ENCODE measurements around the gene TMEM203. TPM values are rescaled to one million over a fixed set of nuclear protein-coding genes. Genes with fewer than 3 reads are reported as not detected.

The TMEM203 gene
- total RNA-seq, 1 experiment from 2014 or later: 50.6 TPM

DNA sequence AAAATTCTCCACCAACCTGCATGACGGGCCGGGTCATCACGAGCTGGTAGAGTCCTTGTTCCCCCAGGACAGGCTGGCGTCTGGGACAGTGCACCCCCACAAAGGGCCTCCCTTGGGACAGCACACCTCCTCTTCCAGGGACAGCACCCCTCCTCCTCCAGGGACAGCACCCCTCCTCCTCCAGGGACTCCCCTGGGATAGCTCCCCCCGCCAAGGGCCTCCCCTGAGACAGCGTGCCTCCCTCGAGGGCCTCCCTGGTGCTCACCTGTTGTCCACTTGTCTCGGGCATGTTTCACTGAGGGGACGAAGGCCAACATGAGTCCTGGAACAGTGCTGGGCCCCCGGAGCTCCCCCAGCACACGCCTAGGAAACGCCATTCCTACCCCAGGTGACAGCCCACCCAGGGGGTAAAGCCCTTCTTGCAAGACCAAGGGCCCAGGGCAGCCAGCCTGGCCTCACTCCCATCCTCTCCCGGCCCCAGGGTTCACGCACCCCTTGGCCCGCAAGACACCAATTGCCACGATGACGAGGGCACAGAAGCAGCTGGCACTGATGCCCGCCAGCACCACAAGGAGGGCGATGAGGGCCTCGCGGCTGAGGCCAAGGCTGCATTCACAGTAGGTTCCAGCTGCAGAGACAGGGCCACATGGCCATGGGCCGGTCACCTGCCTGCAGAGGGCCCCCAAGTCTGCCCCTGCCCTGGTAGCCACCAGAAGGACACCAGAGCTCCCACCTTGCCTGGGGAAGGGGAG lies 34.1 kb downstream of the TMEM203 start:
- DNase-seq (ENCODE audit: low spot score) (no peak), ATAC-seq (no peak)
- Mint-ChIP-seq H3K27ac (no peak overlapping the region), H3K36me3 (no peaks in the 10 kb centered on the region), H3K9me3 (no peaks in the 10 kb centered on the region), H3K4me1 (peaks cover 6% of the 10 kb centered on the region), H3K4me3 (no peak overlapping the region), H3K27me3 (ENCODE audit: low read depth) (peaks cover 45% of the 10 kb centered on the region)
- no peak for TF ChIP-seq ZNF423 (CRISPR knock-in tag; IDR thresholded peaks at IDR 0.05)
- no peak for TF ChIP-seq ATF1 (CRISPR knock-in tag; IDR thresholded peaks at IDR 0.05)
- TF ChIP-seq NFE2L1 (CRISPR knock-in tag; IDR thresholded peaks at IDR 0.05): no peak
- TF ChIP-seq, protein P1, sequence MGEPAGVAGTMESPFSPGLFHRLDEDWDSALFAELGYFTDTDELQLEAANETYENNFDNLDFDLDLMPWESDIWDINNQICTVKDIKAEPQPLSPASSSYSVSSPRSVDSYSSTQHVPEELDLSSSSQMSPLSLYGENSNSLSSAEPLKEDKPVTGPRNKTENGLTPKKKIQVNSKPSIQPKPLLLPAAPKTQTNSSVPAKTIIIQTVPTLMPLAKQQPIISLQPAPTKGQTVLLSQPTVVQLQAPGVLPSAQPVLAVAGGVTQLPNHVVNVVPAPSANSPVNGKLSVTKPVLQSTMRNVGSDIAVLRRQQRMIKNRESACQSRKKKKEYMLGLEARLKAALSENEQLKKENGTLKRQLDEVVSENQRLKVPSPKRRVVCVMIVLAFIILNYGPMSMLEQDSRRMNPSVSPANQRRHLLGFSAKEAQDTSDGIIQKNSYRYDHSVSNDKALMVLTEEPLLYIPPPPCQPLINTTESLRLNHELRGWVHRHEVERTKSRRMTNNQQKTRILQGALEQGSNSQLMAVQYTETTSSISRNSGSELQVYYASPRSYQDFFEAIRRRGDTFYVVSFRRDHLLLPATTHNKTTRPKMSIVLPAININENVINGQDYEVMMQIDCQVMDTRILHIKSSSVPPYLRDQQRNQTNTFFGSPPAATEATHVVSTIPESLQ (CRISPR knock-in tag; IDR thresholded peaks at IDR 0.05): no peak
- TF ChIP-seq, protein P2, sequence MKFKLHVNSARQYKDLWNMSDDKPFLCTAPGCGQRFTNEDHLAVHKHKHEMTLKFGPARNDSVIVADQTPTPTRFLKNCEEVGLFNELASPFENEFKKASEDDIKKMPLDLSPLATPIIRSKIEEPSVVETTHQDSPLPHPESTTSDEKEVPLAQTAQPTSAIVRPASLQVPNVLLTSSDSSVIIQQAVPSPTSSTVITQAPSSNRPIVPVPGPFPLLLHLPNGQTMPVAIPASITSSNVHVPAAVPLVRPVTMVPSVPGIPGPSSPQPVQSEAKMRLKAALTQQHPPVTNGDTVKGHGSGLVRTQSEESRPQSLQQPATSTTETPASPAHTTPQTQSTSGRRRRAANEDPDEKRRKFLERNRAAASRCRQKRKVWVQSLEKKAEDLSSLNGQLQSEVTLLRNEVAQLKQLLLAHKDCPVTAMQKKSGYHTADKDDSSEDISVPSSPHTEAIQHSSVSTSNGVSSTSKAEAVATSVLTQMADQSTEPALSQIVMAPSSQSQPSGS (CRISPR knock-in tag; IDR thresholded peaks at IDR 0.05; ENCODE audit: borderline replicate concordance, low read depth): no peak
- TF ChIP-seq, protein P3, sequence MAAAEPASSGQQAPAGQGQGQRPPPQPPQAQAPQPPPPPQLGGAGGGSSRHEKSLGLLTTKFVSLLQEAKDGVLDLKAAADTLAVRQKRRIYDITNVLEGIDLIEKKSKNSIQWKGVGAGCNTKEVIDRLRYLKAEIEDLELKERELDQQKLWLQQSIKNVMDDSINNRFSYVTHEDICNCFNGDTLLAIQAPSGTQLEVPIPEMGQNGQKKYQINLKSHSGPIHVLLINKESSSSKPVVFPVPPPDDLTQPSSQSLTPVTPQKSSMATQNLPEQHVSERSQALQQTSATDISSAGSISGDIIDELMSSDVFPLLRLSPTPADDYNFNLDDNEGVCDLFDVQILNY (CRISPR knock-in tag; IDR thresholded peaks at IDR 0.05): no peak
- no peak for TF ChIP-seq CBFB (CRISPR knock-in tag; IDR thresholded peaks at IDR 0.05; ENCODE audit: low read depth)
- no peak for TF ChIP-seq JUN (CRISPR knock-in tag; IDR thresholded peaks at IDR 0.05)
- no peak for TF ChIP-seq NR3C1 (CRISPR knock-in tag; conservative IDR thresholded peaks at IDR 0.05; ENCODE audit: low read depth)
- no peak for TF ChIP-seq ZNF263 (CRISPR knock-in tag; IDR thresholded peaks at IDR 0.05; ENCODE audit: low read depth)
- TF ChIP-seq, protein P4, sequence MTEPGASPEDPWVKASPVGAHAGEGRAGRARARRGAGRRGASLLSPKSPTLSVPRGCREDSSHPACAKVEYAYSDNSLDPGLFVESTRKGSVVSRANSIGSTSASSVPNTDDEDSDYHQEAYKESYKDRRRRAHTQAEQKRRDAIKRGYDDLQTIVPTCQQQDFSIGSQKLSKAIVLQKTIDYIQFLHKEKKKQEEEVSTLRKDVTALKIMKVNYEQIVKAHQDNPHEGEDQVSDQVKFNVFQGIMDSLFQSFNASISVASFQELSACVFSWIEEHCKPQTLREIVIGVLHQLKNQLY (CRISPR knock-in tag; IDR thresholded peaks at IDR 0.05): no peak
- TF ChIP-seq FOXJ3 (CRISPR knock-in tag; IDR thresholded peaks at IDR 0.05; ENCODE audit: borderline replicate concordance): no peak
- CTCF ChIA-PET: interaction anchor here (0.9 to 2.3 kb wide), 6 partner anchors 18 to 125 kb away, joined by 3 to 17 read pairs (median 4); partner anchors contain the start of gene TOR4A
- POLR2A ChIA-PET: interaction anchor here (0.6 to 1.0 kb wide), 2 partner anchors 21 to 302 kb away, joined by 3 read pairs; no protein-coding TSS in a partner anchor

DNA sequence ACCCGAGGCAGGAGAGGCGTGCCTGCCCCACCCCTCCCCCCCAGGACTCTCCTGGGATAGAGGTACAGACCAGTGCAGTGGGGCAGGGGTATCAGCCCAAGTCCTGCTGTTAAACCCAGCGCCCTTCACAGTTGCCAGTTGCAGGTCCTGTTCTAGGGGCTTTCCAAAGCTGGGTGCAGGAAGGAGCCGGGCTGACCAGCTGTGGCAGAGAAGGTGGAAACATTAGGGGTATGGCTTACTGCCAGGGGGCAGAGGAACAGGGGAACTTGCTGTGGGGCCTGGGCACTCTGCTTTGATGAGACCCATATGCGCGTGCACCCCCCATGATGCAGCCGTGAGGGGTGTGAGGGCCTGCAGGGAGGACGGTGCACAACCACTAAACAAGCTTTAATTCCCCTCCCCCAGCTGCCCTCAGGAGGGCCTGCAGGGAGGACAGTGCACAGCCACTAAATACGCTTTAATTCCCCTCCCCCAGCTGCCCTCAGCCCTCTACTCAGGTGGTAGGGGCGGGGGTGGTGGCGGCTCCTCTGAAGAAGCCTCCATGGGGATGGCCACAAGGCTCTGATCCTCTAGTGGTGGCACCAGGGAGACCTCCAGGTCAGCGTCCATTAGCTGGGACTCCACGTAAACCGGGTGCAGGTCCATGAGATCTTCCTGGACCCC lies 34.8 kb downstream of the TMEM203 start:
- TF ChIP-seq, protein P5, sequence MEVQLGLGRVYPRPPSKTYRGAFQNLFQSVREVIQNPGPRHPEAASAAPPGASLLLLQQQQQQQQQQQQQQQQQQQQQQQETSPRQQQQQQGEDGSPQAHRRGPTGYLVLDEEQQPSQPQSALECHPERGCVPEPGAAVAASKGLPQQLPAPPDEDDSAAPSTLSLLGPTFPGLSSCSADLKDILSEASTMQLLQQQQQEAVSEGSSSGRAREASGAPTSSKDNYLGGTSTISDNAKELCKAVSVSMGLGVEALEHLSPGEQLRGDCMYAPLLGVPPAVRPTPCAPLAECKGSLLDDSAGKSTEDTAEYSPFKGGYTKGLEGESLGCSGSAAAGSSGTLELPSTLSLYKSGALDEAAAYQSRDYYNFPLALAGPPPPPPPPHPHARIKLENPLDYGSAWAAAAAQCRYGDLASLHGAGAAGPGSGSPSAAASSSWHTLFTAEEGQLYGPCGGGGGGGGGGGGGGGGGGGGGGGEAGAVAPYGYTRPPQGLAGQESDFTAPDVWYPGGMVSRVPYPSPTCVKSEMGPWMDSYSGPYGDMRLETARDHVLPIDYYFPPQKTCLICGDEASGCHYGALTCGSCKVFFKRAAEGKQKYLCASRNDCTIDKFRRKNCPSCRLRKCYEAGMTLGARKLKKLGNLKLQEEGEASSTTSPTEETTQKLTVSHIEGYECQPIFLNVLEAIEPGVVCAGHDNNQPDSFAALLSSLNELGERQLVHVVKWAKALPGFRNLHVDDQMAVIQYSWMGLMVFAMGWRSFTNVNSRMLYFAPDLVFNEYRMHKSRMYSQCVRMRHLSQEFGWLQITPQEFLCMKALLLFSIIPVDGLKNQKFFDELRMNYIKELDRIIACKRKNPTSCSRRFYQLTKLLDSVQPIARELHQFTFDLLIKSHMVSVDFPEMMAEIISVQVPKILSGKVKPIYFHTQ (CRISPR knock-in tag; IDR thresholded peaks at IDR 0.05): no peak
- TF ChIP-seq FOXP1 (CRISPR knock-in tag; IDR thresholded peaks at IDR 0.05; ENCODE audit: borderline replicate concordance) (no peak), CREM (CRISPR knock-in tag; IDR thresholded peaks at IDR 0.05) (no peak), ZNF671 (CRISPR knock-in tag; IDR thresholded peaks at IDR 0.05) (no peak), NFE2L1 (CRISPR knock-in tag; IDR thresholded peaks at IDR 0.05) (no peak), NR2C2 (CRISPR knock-in tag; IDR thresholded peaks at IDR 0.05) (no peak), KAT7 (CRISPR knock-in tag; IDR thresholded peaks at IDR 0.05; ENCODE audit: borderline replicate concordance) (no peak), PRRX2 (CRISPR knock-in tag; IDR thresholded peaks at IDR 0.05) (no peak), ZNF219 (CRISPR knock-in tag; IDR thresholded peaks at IDR 0.05; ENCODE audit: borderline replicate concordance) (no peak)
- TF ChIP-seq, protein P6, sequence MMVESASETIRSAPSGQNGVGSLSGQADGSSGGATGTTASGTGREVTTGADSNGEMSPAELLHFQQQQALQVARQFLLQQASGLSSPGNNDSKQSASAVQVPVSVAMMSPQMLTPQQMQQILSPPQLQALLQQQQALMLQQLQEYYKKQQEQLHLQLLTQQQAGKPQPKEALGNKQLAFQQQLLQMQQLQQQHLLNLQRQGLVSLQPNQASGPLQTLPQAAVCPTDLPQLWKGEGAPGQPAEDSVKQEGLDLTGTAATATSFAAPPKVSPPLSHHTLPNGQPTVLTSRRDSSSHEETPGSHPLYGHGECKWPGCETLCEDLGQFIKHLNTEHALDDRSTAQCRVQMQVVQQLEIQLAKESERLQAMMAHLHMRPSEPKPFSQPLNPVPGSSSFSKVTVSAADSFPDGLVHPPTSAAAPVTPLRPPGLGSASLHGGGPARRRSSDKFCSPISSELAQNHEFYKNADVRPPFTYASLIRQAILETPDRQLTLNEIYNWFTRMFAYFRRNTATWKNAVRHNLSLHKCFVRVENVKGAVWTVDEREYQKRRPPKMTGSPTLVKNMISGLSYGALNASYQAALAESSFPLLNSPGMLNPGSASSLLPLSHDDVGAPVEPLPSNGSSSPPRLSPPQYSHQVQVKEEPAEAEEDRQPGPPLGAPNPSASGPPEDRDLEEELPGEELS (CRISPR knock-in tag; IDR thresholded peaks at IDR 0.05): no peak
- Mint-ChIP-seq H3K4me3 (no peak overlapping the region), H3K36me3 (no peaks in the 10 kb centered on the region), H3K27ac (no peak overlapping the region), H3K4me1 (peaks cover 6% of the 10 kb centered on the region), H3K27me3 (ENCODE audit: low read depth) (peaks cover 51% of the 10 kb centered on the region), H3K9me3 (no peaks in the 10 kb centered on the region)
- DNase-seq (ENCODE audit: low spot score): no peak
- ChIA-PET POLR2A (interaction anchor here (0.8 kb wide), 1 partner anchor 84 kb away, joined by 3 read pairs; the partner anchor contains the start of gene MAN1B1), CTCF (interaction anchor here (0.9 to 3.1 kb wide), 9 partner anchors 14 to 136 kb away, joined by 3 to 17 read pairs (median 5); partner anchors contain the start of genes RNF224 and TOR4A)
- no peak for ATAC-seq

Measured in WTC11 (cell line).